Thyroid gland (tissue), 4 donors: ENCODE data around the gene SLC26A3. TPM values are rescaled to one million over a fixed set of nuclear protein-coding genes. Genes with fewer than 3 reads are reported as not detected.

Experiments used
- DNase-seq, 2 donors: peaks; one replicate each; pipeline ENCODE4 v3.0.0-alpha.2; 2019
- H3K27ac ChIP-seq, 3 donors: fragments of 200-600 bp; sonication (generic); 1 replicate in 2 of 3; 2 replicates in 1 of 3; pipeline ENCODE4 v1.5.1; 2016 to 2019; ENCODE audit warnings: mild to moderate bottlenecking in 1 of 3, moderate library complexity in 1 of 3
- H3K27me3 ChIP-seq: fragments of 200-600 bp; sonication (generic); one replicate; pipeline ENCODE4 v1.5.1; 2019
- H3K36me3 ChIP-seq, 2 donors: fragments of 200-600 bp; sonication (generic); one replicate each; pipeline ENCODE4 v1.5.1; 2016 to 2019
- H3K4me1 ChIP-seq, 2 donors: fragments of 200-600 bp; sonication (generic); one replicate each; pipeline ENCODE4 v1.5.1; 2017 to 2019
- H3K4me3 ChIP-seq, 3 donors: fragments of 200-600 bp; sonication (generic); replicated peaks in 1 of 3; 1 replicate in 2 of 3; 2 replicates in 1 of 3; pipeline ENCODE4 v1.5.1; 2016; ENCODE audit warnings: mild to moderate bottlenecking in 1 of 3
- H3K9me3 ChIP-seq: fragments of 200-600 bp; sonication (generic); one replicate; pipeline ENCODE4 v1.5.1; 2017
- CTCF ChIP-seq, 6 experiments: fragments of 200-600 bp in 3 of 6; fragments of 450-650 bp in 3 of 6; sonication (generic) in 3 of 6; IDR thresholded peaks; one replicate each; pipeline ENCODE4 v1.5.1; 2016 to 2019; ENCODE audit warnings: antibody characterized with exemption in 6 of 6, mild to moderate bottlenecking in 2 of 6, inconsistent platforms in 1 of 6, moderate library complexity in 1 of 6
- POLR2A ChIP-seq, 2 donors: fragments of 450-650 bp; IDR thresholded peaks; one replicate each; pipeline ENCODE4 v1.6.1; 2017; ENCODE audit warnings: antibody characterized with exemption in 2 of 2, mild to moderate bottlenecking in 2 of 2, moderate library complexity in 1 of 2
- WGBS, 2 donors: methylation state at CpG; one replicate each; pipeline ENCODE4 v1.1.5; 2017; 5-methylcytosine and 5-hydroxymethylcytosine counted together
- intact Hi-C: fragments of 100-400 bp; cut with DNase I; formaldehyde crosslinking; loops from one replicate; pipeline ENCODE4 v1.15.1; 2023
- total RNA-seq, 4 donors: library from RNA; depleted of rRNA; stranded (reverse); fragments of >200 nt; gene quantifications; one replicate each; pipeline ENCODE4 v1.2.3, GENCODE V29; 2016

Gene SLC26A3
- total RNA-seq, 4 donors from 2014 or later: 0.45 TPM; not detected in 3

- Histone ChIP-seq H3K9me3 (no peaks in the 10 kb centered on the region), H3K4me3 (no peak overlapping the region), H3K36me3 (no peaks in the 10 kb centered on the region), H3K27me3 (no peaks in the 10 kb centered on the region), H3K27ac (no peak overlapping the region), H3K4me1 (peaks cover 10% of the 10 kb centered on the region in 2 donors)
- DNase-seq: no peak
- WGBS, 2 donors: 92 to 93% methylated on average over 6 of the region's 6 CpGs
- TF ChIP-seq CTCF (IDR thresholded peaks at IDR 0.05) (no peak), POLR2A (IDR thresholded peaks at IDR 0.05) (no peak)
- intact Hi-C loops: no loop called here
These were observed 23.4 kb downstream of the SLC26A3 start for GRCh38 chr7:107779647-107780099.

GRCh38 chr7:107778283-107778682 lies 24.7 kb downstream of the SLC26A3 start:
- no peak overlapping the region for H3K27ac ChIP-seq
- no peak for DNase-seq
- H3K4me1 ChIP-seq: peaks cover 9 to 10% of the 10 kb centered on the region in 2 donors
- H3K36me3 ChIP-seq: no peaks in the 10 kb centered on the region
- WGBS, 2 donors: 91 to 92% methylated on average over 4 of the region's 4 CpGs
- intact Hi-C loops: no loop called here
- H3K27me3 ChIP-seq: no peaks in the 10 kb centered on the region
- no peaks in the 10 kb centered on the region for H3K9me3 ChIP-seq
- no peak overlapping the region for H3K4me3 ChIP-seq
- no peak for TF ChIP-seq CTCF (IDR thresholded peaks at IDR 0.05)
- TF ChIP-seq POLR2A (IDR thresholded peaks at IDR 0.05): no peak

GRCh38 chr7:107777702-107778101 lies 25.3 kb downstream of the SLC26A3 start:
- H3K27ac ChIP-seq: no peak overlapping the region
- intact Hi-C loops: no loop called here
- 85 to 86% methylated on average over 3 of the region's 3 CpGs for WGBS, 2 donors
- no peak overlapping the region for H3K4me3 ChIP-seq
- no peak for DNase-seq
- H3K4me1 ChIP-seq: peaks cover 5 to 6% of the 10 kb centered on the region in 2 donors
- H3K9me3 ChIP-seq: no peaks in the 10 kb centered on the region
- no peaks in the 10 kb centered on the region for H3K27me3 ChIP-seq
- TF ChIP-seq CTCF (IDR thresholded peaks at IDR 0.05): no peak
- TF ChIP-seq POLR2A (IDR thresholded peaks at IDR 0.05): no peak
- H3K36me3 ChIP-seq: no peaks in the 10 kb centered on the region

- no peaks in the 10 kb centered on the region for H3K4me1 ChIP-seq
- no peak overlapping the region for H3K4me3 ChIP-seq
- intact Hi-C loops: no loop called here
- no peak overlapping the region for H3K27ac ChIP-seq
- no peaks in the 10 kb centered on the region for H3K27me3 ChIP-seq
- DNase-seq: no peak
- 71 to 75% methylated on average over 2 of the region's 2 CpGs for WGBS, 2 donors
- no peaks in the 10 kb centered on the region for H3K36me3 ChIP-seq
- TF ChIP-seq POLR2A (IDR thresholded peaks at IDR 0.05) (no peak), CTCF (IDR thresholded peaks at IDR 0.05) (no peak)
- no peaks in the 10 kb centered on the region for H3K9me3 ChIP-seq
These were observed 30.0 kb downstream of the SLC26A3 start for GRCh38 chr7:107773027-107773426.

GRCh38 chr7:107768263-107768662 lies 34.8 kb downstream of the SLC26A3 start:
- H3K9me3 ChIP-seq: no peaks in the 10 kb centered on the region
- no peak overlapping the region for H3K4me3 ChIP-seq
- no peak for DNase-seq
- TF ChIP-seq POLR2A (IDR thresholded peaks at IDR 0.05) (no peak), CTCF (IDR thresholded peaks at IDR 0.05) (no peak)
- no peak overlapping the region for H3K27ac ChIP-seq
- H3K36me3 ChIP-seq: no peaks in the 10 kb centered on the region
- WGBS, 2 donors: 75 to 82% methylated on average over 1 of the region's 1 CpG
- no peaks in the 10 kb centered on the region for H3K4me1 ChIP-seq
- intact Hi-C loops: no loop called here
- no peaks in the 10 kb centered on the region for H3K27me3 ChIP-seq
